ENCODE measurements around the gene SCAI. TPM values are rescaled to one million over a fixed set of nuclear protein-coding genes. Genes with fewer than 3 reads are reported as not detected.
A peak's percentile ranks its signal among the peaks of the same experiment; 100 is the strongest.

Gene SCAI
- total RNA-seq, 6 experiments from 2014 or later, result 4.7 to 7.2 (median 5.6) TPM

DNA sequence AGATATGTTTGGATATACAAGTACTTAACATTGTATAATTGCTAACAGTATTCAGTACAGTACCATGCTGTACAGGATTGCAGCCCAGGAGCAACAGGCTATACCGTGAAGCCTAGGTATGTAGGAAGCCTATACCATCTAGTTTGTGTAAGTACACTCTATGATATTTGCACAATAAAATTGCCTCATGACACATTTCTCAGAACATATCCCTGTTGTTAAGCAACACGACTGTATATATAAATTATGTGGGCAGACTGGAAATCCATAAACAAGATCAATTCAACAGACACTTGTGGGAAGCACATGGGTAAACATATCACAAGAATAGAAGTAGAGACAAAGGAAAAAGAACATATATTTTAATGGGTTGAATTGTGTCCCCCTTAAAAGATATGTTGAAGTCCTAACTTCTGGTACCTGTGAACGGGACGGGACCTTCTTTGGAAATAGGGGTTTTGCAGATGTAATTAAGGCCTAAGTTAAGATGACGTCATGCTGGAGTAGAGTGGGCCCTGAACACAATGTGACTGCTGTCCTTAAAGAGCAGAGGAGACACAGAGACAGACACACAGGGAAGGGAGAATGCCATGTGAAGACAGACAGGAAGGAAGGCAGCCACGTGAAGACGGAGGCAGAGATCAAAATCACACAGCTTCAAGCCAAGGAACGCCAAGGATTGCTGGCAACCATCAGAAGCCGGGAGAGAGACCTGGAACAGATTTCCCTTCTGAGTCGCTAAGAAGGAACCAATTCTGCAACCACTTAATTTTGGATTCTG is 76.3 kb downstream of the SCAI start:
- DNase-seq, result no peak
- no peak overlapping the region for H3K4me3 Mint-ChIP-seq
- H3K27me3 Mint-ChIP-seq (ENCODE audit: insufficient read depth), result no peaks in the 10 kb centered on the region; the same call in 1 of the 2 replicates
- no peaks in the 10 kb centered on the region for H3K36me3 Mint-ChIP-seq (ENCODE audit: low read depth)
- no peaks in the 10 kb centered on the region for H3K9me3 Mint-ChIP-seq
- peaks cover 14% of the 10 kb centered on the region for H3K4me1 Mint-ChIP-seq (ENCODE audit: low read depth)
- H3K27ac Mint-ChIP-seq, result peak overlapping the region; percentile 62; the same call in 1 of the 2 replicates
- TF ChIP-seq, protein P1, sequence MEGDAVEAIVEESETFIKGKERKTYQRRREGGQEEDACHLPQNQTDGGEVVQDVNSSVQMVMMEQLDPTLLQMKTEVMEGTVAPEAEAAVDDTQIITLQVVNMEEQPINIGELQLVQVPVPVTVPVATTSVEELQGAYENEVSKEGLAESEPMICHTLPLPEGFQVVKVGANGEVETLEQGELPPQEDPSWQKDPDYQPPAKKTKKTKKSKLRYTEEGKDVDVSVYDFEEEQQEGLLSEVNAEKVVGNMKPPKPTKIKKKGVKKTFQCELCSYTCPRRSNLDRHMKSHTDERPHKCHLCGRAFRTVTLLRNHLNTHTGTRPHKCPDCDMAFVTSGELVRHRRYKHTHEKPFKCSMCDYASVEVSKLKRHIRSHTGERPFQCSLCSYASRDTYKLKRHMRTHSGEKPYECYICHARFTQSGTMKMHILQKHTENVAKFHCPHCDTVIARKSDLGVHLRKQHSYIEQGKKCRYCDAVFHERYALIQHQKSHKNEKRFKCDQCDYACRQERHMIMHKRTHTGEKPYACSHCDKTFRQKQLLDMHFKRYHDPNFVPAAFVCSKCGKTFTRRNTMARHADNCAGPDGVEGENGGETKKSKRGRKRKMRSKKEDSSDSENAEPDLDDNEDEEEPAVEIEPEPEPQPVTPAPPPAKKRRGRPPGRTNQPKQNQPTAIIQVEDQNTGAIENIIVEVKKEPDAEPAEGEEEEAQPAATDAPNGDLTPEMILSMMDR (IDR thresholded peaks at IDR 0.05), result no peak

DNA sequence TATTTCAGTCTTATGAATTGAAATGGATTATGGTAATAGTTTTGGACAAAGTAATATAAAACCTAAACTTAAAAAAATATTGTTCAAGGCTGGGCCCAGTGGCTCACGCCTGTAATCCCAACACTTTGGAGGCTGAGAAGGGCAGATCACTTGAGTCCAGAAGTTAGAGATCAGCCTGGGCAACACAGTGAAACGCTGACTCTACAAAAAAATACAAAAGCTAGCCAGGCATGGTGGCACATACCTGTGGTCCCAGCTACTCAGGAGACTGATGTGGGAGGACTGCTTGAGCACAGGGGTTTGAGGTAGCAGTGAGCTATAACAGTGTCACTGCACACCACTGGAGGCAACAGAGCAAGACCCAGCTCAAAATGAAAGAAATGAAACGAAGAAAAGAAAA is 81.9 kb downstream of the SCAI start:
- TF ChIP-seq, protein P1 (IDR thresholded peaks at IDR 0.05), result no peak
- no peak overlapping the region for H3K27ac Mint-ChIP-seq
- H3K36me3 Mint-ChIP-seq (ENCODE audit: low read depth), result no peaks in the 10 kb centered on the region

DNA sequence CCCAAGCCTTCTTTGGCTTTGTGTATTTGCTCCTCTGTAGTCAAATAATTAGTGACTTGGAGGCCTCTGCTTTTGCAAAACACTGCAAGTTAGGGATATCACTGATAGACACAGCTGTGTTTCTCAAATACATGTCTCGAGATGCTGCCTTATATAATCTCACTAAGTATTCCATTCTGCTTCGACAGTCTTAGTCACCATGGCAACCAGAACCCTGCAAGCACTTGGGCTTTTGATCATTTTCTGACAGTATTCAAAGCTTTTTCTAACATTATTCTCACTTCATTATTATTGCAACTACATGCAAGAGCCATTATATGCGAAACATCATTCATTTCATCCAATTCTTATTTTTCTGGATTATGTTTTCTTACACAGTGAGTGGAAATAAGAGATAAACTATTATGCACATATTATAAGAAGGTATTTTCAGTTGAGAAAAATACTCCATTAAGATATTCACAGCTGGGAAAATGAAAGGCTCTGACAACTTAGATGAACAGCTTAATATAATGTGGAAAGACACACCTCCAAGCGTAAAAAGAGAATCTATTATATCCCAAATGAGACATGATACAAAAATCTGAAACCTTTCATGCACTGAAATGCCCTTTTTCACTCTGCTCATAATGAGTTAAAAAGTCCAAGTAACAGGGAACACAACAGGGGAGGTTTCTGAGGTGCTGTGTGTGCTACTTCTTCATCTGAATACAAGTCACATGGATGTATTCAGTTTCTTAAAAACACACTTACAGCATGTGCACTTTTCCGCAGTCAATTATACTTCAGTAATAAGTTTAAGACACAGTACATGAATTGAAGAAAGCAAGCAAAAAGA is 93.9 kb downstream of the SCAI start:
- TF ChIP-seq, protein P1 (IDR thresholded peaks at IDR 0.05), result no peak
- H3K27me3 Mint-ChIP-seq (ENCODE audit: insufficient read depth), result no peaks in the 10 kb centered on the region
- H3K4me3 Mint-ChIP-seq, result no peak overlapping the region
- DNase-seq, result no peak
- H3K9me3 Mint-ChIP-seq, result no peaks in the 10 kb centered on the region
- no peaks in the 10 kb centered on the region for H3K4me1 Mint-ChIP-seq (ENCODE audit: low read depth)
- peaks cover 14% of the 10 kb centered on the region for H3K36me3 Mint-ChIP-seq (ENCODE audit: low read depth)
- no peak overlapping the region for H3K27ac Mint-ChIP-seq

More for the DNA sequence above, 81.9 kb downstream of the SCAI start:
- Mint-ChIP-seq H3K4me3 (no peak overlapping the region), H3K9me3 (no peaks in the 10 kb centered on the region), H3K27me3 (ENCODE audit: insufficient read depth) (no peaks in the 10 kb centered on the region; the same call in none of the 2 replicates), H3K4me1 (ENCODE audit: low read depth) (peaks cover 6% of the 10 kb centered on the region; the same call in 1 of the 2 replicates)
- DNase-seq, result no peak

DNA sequence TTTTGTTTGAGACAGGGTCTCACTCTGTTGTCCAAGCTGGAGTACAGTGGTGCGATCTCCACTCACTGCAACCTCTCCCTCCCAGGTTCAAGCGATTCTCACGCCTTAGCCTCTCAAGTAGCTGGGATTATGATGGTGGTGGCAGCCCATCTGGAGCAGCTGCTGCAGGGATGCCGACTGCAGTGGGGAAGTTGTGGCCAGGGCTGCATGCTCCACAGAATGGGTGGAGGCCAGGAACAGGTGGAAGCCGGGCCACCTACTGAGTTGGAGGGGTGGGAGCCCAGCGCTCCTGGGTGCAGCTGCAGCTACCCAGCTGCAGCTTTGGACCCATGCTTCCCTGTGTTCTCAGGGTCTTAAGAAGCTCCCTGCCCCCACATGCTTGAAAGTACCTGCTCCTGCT is 99.7 kb downstream of the SCAI start:
- Mint-ChIP-seq H3K27ac (no peak overlapping the region), H3K4me1 (ENCODE audit: low read depth) (no peaks in the 10 kb centered on the region), H3K36me3 (ENCODE audit: low read depth) (peaks cover 8% of the 10 kb centered on the region), H3K9me3 (no peaks in the 10 kb centered on the region), H3K4me3 (no peak overlapping the region), H3K27me3 (ENCODE audit: insufficient read depth) (peaks cover 2% of the 10 kb centered on the region; the same call in 1 of the 2 replicates)
- TF ChIP-seq, protein P1 (IDR thresholded peaks at IDR 0.05), result no peak
- DNase-seq, result no peak

DNA sequence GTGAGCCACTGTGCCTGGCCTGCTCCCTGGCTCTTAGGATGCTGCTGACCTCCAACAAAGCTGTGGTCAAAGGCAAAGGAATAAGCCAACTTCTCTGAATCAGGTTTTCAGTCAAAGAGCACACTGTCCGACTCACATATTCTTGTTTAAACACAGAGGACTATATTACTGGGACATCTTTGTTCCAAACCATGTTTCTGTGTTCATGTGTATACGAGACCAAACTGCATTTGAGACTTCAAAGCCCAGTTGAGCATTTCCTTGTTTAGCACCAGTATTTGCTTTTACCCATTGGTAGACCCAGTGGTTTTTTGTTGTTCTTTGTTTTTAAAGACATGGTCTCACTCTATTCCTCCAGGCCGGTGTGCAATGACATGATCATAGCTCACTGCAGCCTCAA is 100.2 kb downstream of the SCAI start:
- Mint-ChIP-seq H3K36me3 (ENCODE audit: low read depth) (peaks cover 4% of the 10 kb centered on the region), H3K4me3 (no peak overlapping the region), H3K27ac (no peak overlapping the region), H3K4me1 (ENCODE audit: low read depth) (no peaks in the 10 kb centered on the region), H3K9me3 (no peaks in the 10 kb centered on the region), H3K27me3 (ENCODE audit: insufficient read depth) (peaks cover 2% of the 10 kb centered on the region; the same call in 1 of the 2 replicates)
- no peak for DNase-seq
- TF ChIP-seq, protein P1 (IDR thresholded peaks at IDR 0.05), result no peak
